ENCODE measurements around the gene ZDHHC9. TPM values are rescaled to one million over a fixed set of nuclear protein-coding genes. Genes with fewer than 3 reads are reported as not detected.
A peak's percentile ranks its signal among the peaks of the same experiment; 100 is the strongest.

ZDHHC9 gene
- total and polyA plus RNA-seq, 9 of the 15 experiments (the other 6 are each of a cell fraction or from before 2014, with no cell fraction given): 6.8 to 22.4 (median 9.1) TPM

DNA sequence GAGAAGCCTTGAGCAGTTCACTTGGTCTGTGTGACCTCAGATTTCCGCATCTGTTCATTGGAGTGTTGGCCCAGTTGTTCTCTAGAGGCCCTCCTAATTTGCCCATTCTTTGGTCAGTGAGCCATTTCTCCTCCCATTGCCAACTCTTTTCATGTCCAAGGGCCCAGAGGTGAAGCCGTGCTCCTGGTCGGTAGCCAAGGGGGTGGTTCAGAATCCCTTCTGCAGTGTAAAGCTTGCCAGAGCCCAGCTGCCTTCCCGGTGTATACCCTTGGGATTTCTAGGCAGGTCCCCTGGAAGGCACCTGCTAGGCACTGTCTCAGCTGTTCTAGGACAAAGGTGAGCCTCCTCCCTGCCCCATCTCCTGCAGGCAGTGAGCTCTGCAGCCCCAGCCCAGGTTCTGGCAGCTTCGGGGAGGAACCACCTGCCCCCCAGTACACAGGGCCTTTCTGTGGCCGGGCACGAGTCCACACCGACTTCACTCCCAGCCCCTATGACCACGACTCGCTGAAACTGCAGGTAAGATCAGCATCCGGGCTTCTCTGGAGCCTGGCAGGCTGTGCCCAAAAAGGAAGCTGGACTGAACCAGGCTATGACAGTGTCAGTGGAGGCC, 51.6 kb downstream of the ZDHHC9 start (continued):
- TF ChIP-seq CEBPZ (IDR thresholded peaks at IDR 0.05; ENCODE audit: borderline replicate concordance, low read depth, low read length) (no peak), TCFL5 (CRISPR knock-in tag; conservative IDR thresholded peaks at IDR 0.05) (no peak), FOXK1 (CRISPR knock-in tag; IDR thresholded peaks at IDR 0.05; ENCODE audit: borderline replicate concordance) (no peak), SMARCC2 (IDR thresholded peaks at IDR 0.05; ENCODE audit: low read depth) (no peak), DACH1 (IDR thresholded peaks at IDR 0.05; ENCODE audit: partially characterized antibody) (no peak), BHLHE40 (IDR thresholded peaks at IDR 0.05; ENCODE audit: low read length) (no peak)

GRCh38 chrX:129791336-129791735, 52.4 kb downstream of the ZDHHC9 start:
- ATAC-seq (no peak), DNase-seq (ENCODE audit: extremely low read depth in 1 of 4, low spot score in 3 of 4) (no peak), FAIRE-seq (no peak)
- CTCF ChIA-PET (ENCODE audit: low intra/inter-chr PET ratio): no interaction called here
- H3K4me1 ChIP-seq (replicated peaks in 1 of 2; ENCODE audit: control insufficient read depth in 2 of 2, insufficient read depth in 2 of 2, low read length in 2 of 2): peaks cover 3 to 9% of the 10 kb centered on the region in 2 experiments; a peak in 4 of 5 replicates
- H3K36me3 ChIP-seq (ENCODE audit: control insufficient read depth, insufficient read depth, low read length): no peaks in the 10 kb centered on the region
- 0 out of 4 replicates have a peak overlapping the region, but pooled peaks of 1 of the 2 experiments have one; percentile 9 for H3K9ac ChIP-seq (ENCODE audit: insufficient read depth in 1 of 2, low read depth in 2 of 2, low read length in 2 of 2)
- intact Hi-C loops (cut with micrococcal nuclease): no loop called here
- in situ Hi-C loops (cut with MboI): no loop called here
- no TSS peak for BruUV-seq (replicated peaks)
- H4K20me1 ChIP-seq (replicated peaks; ENCODE audit: control insufficient read depth, insufficient read depth, low read length): no peaks in the 10 kb centered on the region
- no peak overlapping the region for H3K4me2 ChIP-seq (ENCODE audit: insufficient read depth, low read length)
- H3K9me3 ChIP-seq (replicated peaks; ENCODE audit: control insufficient read depth, insufficient read depth, low read depth, low read length): no peaks in the 10 kb centered on the region
- WGBS (ENCODE audit: insufficient coverage, low coverage, missing lambda C conversion rate): 45% methylated on average over 5 of the region's 8 CpGs
- no peaks in the 10 kb centered on the region for H3K9me1 ChIP-seq (ENCODE audit: control insufficient read depth, insufficient read depth, low read length)
- POLR2A ChIA-PET: no interaction called here
- no peak overlapping the region for H3K4me3 ChIP-seq
- H2AFZ ChIP-seq (ENCODE audit: low read depth, low read length): no peak overlapping the region
- H3K27me3 ChIP-seq (ENCODE audit: control insufficient read depth in 2 of 2, insufficient read depth in 2 of 2, low read length in 2 of 2): no peaks in the 10 kb centered on the region
- H3K27ac ChIP-seq (ENCODE audit: extremely low read depth, low read depth, low read length): no peak overlapping the region
- no peaks in the 10 kb centered on the region for H3K79me2 ChIP-seq (ENCODE audit: control insufficient read depth, insufficient read depth, low read length)
- no peak for TF ChIP-seq SRSF3 (IDR thresholded peaks at IDR 0.05; ENCODE audit: insufficient read depth, low read length)
- TF ChIP-seq MCM2 (IDR thresholded peaks at IDR 0.05; ENCODE audit: low read depth): no peak
- TF ChIP-seq ZBTB17 (CRISPR knock-in tag; IDR thresholded peaks at IDR 0.05): no peak
- TF ChIP-seq SAFB (IDR thresholded peaks at IDR 0.05; ENCODE audit: borderline replicate concordance, low read depth, low read length): no peak
- TF ChIP-seq CGGBP1 (CRISPR knock-in tag; IDR thresholded peaks at IDR 0.05): no peak
- TF ChIP-seq PHB (CRISPR knock-in tag; IDR thresholded peaks at IDR 0.05): no peak
- no peak for TF ChIP-seq ZBTB49 (CRISPR knock-in tag; IDR thresholded peaks at IDR 0.05; ENCODE audit: borderline replicate concordance)
- no peak for TF ChIP-seq HMBOX1 (IDR thresholded peaks at IDR 0.05)
- TF ChIP-seq GTF2E2 (tag; IDR thresholded peaks at IDR 0.05): no peak

Measured in K562 (cell line).